GM12878 (cell line): ENCODE data around the gene KIZ.

Experiments used
- CTCF ChIP-seq, 3 experiments: IDR thresholded peaks in 2 of 3; conservative IDR thresholded peaks in 1 of 3; 2 replicates each; pipeline ENCODE4 v1.5.1; 2011; ENCODE audit warnings: low read depth in 3 of 3, low read length in 3 of 3, mild to moderate bottlenecking in 3 of 3, control low read depth in 2 of 3, moderate library complexity in 2 of 3, inconsistent platforms in 1 of 3, mixed read lengths in 1 of 3; ENCODE audit not compliant: control insufficient read depth in 2 of 3, insufficient read depth in 1 of 3; ENCODE audit errors: extremely low read depth in 1 of 3
- EZH2 ChIP-seq: IDR thresholded peaks from 2 replicates; pipeline ENCODE4 v1.6.1; 2012; ENCODE audit warnings: low read depth, mild to moderate bottlenecking, control low read depth, inconsistent platforms, low read length, borderline replicate concordance; ENCODE audit not compliant: control insufficient read depth
- HDAC2 ChIP-seq: fragments of 200-600 bp; sonication (generic); IDR thresholded peaks from 2 replicates; pipeline ENCODE4 v1.6.1; 2017
- HDGF ChIP-seq: fragments of 450-650 bp; IDR thresholded peaks from 2 replicates; pipeline ENCODE4 v1.6.1; 2016; ENCODE audit warnings: antibody characterized with exemption
- JUND ChIP-seq: IDR thresholded peaks from 2 replicates; pipeline ENCODE4 v1.6.1; 2012; ENCODE audit warnings: low read depth, mild to moderate bottlenecking, low read length, improper control_type of control experiment, moderate library complexity
- KDM1A ChIP-seq: fragments of 200-600 bp; sonication (generic); IDR thresholded peaks from 2 replicates; pipeline ENCODE4 v1.6.1; 2016; ENCODE audit warnings: borderline replicate concordance
- RFX5 ChIP-seq: IDR thresholded peaks from 2 replicates; pipeline ENCODE4 v1.6.1; 2011; ENCODE audit warnings: low read depth, low read length, improper control_type of control experiment
- TAF1 ChIP-seq: IDR thresholded peaks from 2 replicates; pipeline ENCODE4 v1.6.1; 2011; ENCODE audit warnings: mild to moderate bottlenecking, low read depth, low read length, borderline replicate concordance
- TBL1XR1 ChIP-seq: IDR thresholded peaks from 2 replicates; pipeline ENCODE4 v1.6.1; 2012; ENCODE audit warnings: low read depth, low read length, improper control_type of control experiment

- TF ChIP-seq TBL1XR1 = no peak
- TF ChIP-seq CTCF (IDR thresholded peaks at IDR 0.05 in 2 of 3, conservative IDR thresholded peaks at IDR 0.05 in 1 of 3; ENCODE audit: control insufficient read depth in 2 of 3, extremely low read depth in 1 of 3, insufficient read depth in 1 of 3, low read depth in 3 of 3, low read length in 3 of 3) = no peak
- TF ChIP-seq TAF1 = no peak
- TF ChIP-seq JUND = no peak
- TF ChIP-seq KDM1A = no peak
- TF ChIP-seq HDGF = no peak
- no peak for TF ChIP-seq RFX5
- TF ChIP-seq EZH2 = no peak
- no peak for TF ChIP-seq HDAC2
These were observed 36.5 kb upstream of the KIZ start for GRCh38 chr20:21089391-21089790.
